Measurements from ENCODE around the gene INHBB. TPM values are rescaled to one million over a fixed set of nuclear protein-coding genes. Genes with fewer than 3 reads are reported as not detected.

The INHBB gene
- polyA plus RNA-seq, 1 donor from 2014 or later, result not detected

DNA sequence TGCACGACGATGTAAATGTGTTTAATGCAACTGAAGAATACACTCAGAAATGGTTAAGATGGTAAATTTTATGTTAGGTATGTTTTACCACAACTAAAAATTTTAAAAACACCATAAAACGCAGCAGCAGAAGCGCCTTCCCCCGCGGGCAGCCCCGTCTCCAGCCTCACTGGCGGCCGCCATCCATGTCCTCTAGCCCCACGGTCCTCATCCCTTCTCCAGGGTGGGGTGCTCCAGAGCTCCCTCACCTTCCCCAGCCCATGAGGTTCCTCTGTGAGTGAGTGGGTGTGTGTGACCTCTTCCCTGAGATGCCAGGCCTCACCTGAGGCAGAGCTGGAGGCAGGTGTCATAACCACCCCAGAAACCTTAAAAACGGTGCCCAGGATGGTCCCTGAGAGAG is 17.0 kb downstream of the INHBB start:
- no peak overlapping the region for H3K27ac ChIP-seq (ENCODE audit: low read length)
- H3K9me3 ChIP-seq (ENCODE audit: low read length), result no peaks in the 10 kb centered on the region
- no peak overlapping the region for H3K9ac ChIP-seq (ENCODE audit: low read length)
- no peak overlapping the region for H3K4me3 ChIP-seq (ENCODE audit: low read length)
- no peaks in the 10 kb centered on the region for H3K79me2 ChIP-seq (replicated peaks; ENCODE audit: insufficient read depth, low read length)
- TF ChIP-seq RAD21 (conservative IDR thresholded peaks at IDR 0.05) (no peak), MXI1 (conservative IDR thresholded peaks at IDR 0.05; ENCODE audit: poor library complexity, severe bottlenecking) (no peak), POLR2AphosphoS5 (IDR thresholded peaks at IDR 0.05) (no peak), TAF1 (IDR thresholded peaks at IDR 0.05; ENCODE audit: low read depth) (no peak), SMC3 (conservative IDR thresholded peaks at IDR 0.05; ENCODE audit: poor library complexity) (no peak), EP300 (conservative IDR thresholded peaks at IDR 0.05; ENCODE audit: poor library complexity, severe bottlenecking) (no peak)
- no peaks in the 10 kb centered on the region for H3K27me3 ChIP-seq (ENCODE audit: insufficient read depth, low read depth, low read length)
- no peaks in the 10 kb centered on the region for H3K9me2 ChIP-seq (ENCODE audit: insufficient read depth, low read length)
- H3K4me2 ChIP-seq (ENCODE audit: low read length), result no peak overlapping the region
- H3F3A ChIP-seq (ENCODE audit: insufficient read depth, low read length, poor library complexity, severe bottlenecking), result no peaks in the 10 kb centered on the region
- H4K20me1 ChIP-seq (ENCODE audit: insufficient read depth), result no peaks in the 10 kb centered on the region
- no peaks in the 10 kb centered on the region for H3K36me3 ChIP-seq (ENCODE audit: insufficient read depth, low read length)
- no peak overlapping the region for H2AFZ ChIP-seq (ENCODE audit: low read depth, low read length)

- H3K36me3 ChIP-seq (ENCODE audit: insufficient read depth, low read length), result no peaks in the 10 kb centered on the region
- no peak overlapping the region for H3K4me2 ChIP-seq (ENCODE audit: low read length)
- H4K20me1 ChIP-seq (ENCODE audit: insufficient read depth), result no peaks in the 10 kb centered on the region
- no peak for TF ChIP-seq SMC3 (conservative IDR thresholded peaks at IDR 0.05; ENCODE audit: poor library complexity)
- TF ChIP-seq, protein P1, sequence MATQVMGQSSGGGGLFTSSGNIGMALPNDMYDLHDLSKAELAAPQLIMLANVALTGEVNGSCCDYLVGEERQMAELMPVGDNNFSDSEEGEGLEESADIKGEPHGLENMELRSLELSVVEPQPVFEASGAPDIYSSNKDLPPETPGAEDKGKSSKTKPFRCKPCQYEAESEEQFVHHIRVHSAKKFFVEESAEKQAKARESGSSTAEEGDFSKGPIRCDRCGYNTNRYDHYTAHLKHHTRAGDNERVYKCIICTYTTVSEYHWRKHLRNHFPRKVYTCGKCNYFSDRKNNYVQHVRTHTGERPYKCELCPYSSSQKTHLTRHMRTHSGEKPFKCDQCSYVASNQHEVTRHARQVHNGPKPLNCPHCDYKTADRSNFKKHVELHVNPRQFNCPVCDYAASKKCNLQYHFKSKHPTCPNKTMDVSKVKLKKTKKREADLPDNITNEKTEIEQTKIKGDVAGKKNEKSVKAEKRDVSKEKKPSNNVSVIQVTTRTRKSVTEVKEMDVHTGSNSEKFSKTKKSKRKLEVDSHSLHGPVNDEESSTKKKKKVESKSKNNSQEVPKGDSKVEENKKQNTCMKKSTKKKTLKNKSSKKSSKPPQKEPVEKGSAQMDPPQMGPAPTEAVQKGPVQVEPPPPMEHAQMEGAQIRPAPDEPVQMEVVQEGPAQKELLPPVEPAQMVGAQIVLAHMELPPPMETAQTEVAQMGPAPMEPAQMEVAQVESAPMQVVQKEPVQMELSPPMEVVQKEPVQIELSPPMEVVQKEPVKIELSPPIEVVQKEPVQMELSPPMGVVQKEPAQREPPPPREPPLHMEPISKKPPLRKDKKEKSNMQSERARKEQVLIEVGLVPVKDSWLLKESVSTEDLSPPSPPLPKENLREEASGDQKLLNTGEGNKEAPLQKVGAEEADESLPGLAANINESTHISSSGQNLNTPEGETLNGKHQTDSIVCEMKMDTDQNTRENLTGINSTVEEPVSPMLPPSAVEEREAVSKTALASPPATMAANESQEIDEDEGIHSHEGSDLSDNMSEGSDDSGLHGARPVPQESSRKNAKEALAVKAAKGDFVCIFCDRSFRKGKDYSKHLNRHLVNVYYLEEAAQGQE (IDR thresholded peaks at IDR 0.05; ENCODE audit: borderline replicate concordance), result no peak
- TF ChIP-seq MXI1 (conservative IDR thresholded peaks at IDR 0.05; ENCODE audit: poor library complexity, severe bottlenecking), result no peak
- TF ChIP-seq EP300 (conservative IDR thresholded peaks at IDR 0.05; ENCODE audit: poor library complexity, severe bottlenecking), result no peak
- no peak for TF ChIP-seq POLR2AphosphoS5 (IDR thresholded peaks at IDR 0.05)
- no peak for TF ChIP-seq CTCF (IDR thresholded peaks at IDR 0.05; ENCODE audit: poor library complexity, severe bottlenecking)
- no peak for TF ChIP-seq RAD21 (conservative IDR thresholded peaks at IDR 0.05)
- no peak for TF ChIP-seq TAF1 (IDR thresholded peaks at IDR 0.05; ENCODE audit: low read depth)
- no peak for TF ChIP-seq EZH2 (IDR thresholded peaks at IDR 0.05; ENCODE audit: borderline replicate concordance, insufficient read depth, low read length, poor library complexity, severe bottlenecking)
- no peaks in the 10 kb centered on the region for H3F3A ChIP-seq (ENCODE audit: insufficient read depth, low read length, poor library complexity, severe bottlenecking)
- H3K9ac ChIP-seq (ENCODE audit: low read length), result no peak overlapping the region
- no peaks in the 10 kb centered on the region for H3K9me3 ChIP-seq (ENCODE audit: low read length)
- H3K27ac ChIP-seq (ENCODE audit: low read length), result no peak overlapping the region
- no peaks in the 10 kb centered on the region for H3K27me3 ChIP-seq (ENCODE audit: insufficient read depth, low read depth, low read length)
- no peak overlapping the region for H2AFZ ChIP-seq (ENCODE audit: low read depth, low read length)
- no peak overlapping the region for H3K4me3 ChIP-seq (ENCODE audit: low read length)
- H3K9me2 ChIP-seq (ENCODE audit: insufficient read depth, low read length), result no peaks in the 10 kb centered on the region
- no peaks in the 10 kb centered on the region for H3K79me2 ChIP-seq (replicated peaks; ENCODE audit: insufficient read depth, low read length)
Measured at GRCh38 chr2:120365236-120365793, 19.4 kb downstream of the INHBB start.

Measured in neural cell (in vitro differentiated cells).